Measurements from ENCODE around the gene VEGFC.

Gene VEGFC

GRCh38 chr4:176780995-176781738 is 11.6 kb downstream of the VEGFC start:
- Mint-ChIP-seq H3K36me3 (ENCODE audit: low read depth) (no peaks in the 10 kb centered on the region), H3K27ac (no peak overlapping the region), H3K4me3 (no peak overlapping the region), H3K9me3 (no peaks in the 10 kb centered on the region), H3K27me3 (ENCODE audit: low read depth, poor library complexity) (peaks cover 2% of the 10 kb centered on the region), H3K4me1 (peaks cover 32% of the 10 kb centered on the region)
- TF ChIP-seq CTCF (IDR thresholded peaks at IDR 0.05): no peak
- no peak for DNase-seq

GRCh38 chr4:176779421-176779820 is 13.3 kb downstream of the VEGFC start:
- no peak for DNase-seq
- no peaks in the 10 kb centered on the region for H3K27me3 Mint-ChIP-seq (ENCODE audit: low read depth, poor library complexity)
- TF ChIP-seq CTCF (IDR thresholded peaks at IDR 0.05): no peak
- H3K27ac Mint-ChIP-seq: no peak overlapping the region
- no peaks in the 10 kb centered on the region for H3K36me3 Mint-ChIP-seq (ENCODE audit: low read depth)
- H3K4me1 Mint-ChIP-seq: peaks cover 32% of the 10 kb centered on the region
- no peak overlapping the region for H3K4me3 Mint-ChIP-seq
- H3K9me3 Mint-ChIP-seq: no peaks in the 10 kb centered on the region

- no peaks in the 10 kb centered on the region for H3K36me3 Mint-ChIP-seq (ENCODE audit: low read depth)
- no peak overlapping the region for H3K4me3 Mint-ChIP-seq
- no peak for DNase-seq
- H3K27me3 Mint-ChIP-seq (ENCODE audit: low read depth, poor library complexity): no peaks in the 10 kb centered on the region
- no peak for TF ChIP-seq CTCF (IDR thresholded peaks at IDR 0.05)
- no peaks in the 10 kb centered on the region for H3K9me3 Mint-ChIP-seq
- no peak overlapping the region for H3K27ac Mint-ChIP-seq
- peaks cover 32% of the 10 kb centered on the region for H3K4me1 Mint-ChIP-seq
These were observed 14.2 kb downstream of the VEGFC start for GRCh38 chr4:176778491-176778890.

- peaks cover 30% of the 10 kb centered on the region for H3K4me1 Mint-ChIP-seq
- no peaks in the 10 kb centered on the region for H3K36me3 Mint-ChIP-seq (ENCODE audit: low read depth)
- no peaks in the 10 kb centered on the region for H3K27me3 Mint-ChIP-seq (ENCODE audit: low read depth, poor library complexity)
- H3K4me3 Mint-ChIP-seq: no peak overlapping the region
- DNase-seq: no peak
- TF ChIP-seq CTCF (IDR thresholded peaks at IDR 0.05): no peak
- no peak overlapping the region for H3K27ac Mint-ChIP-seq
- no peaks in the 10 kb centered on the region for H3K9me3 Mint-ChIP-seq
These were observed 14.7 kb downstream of the VEGFC start for GRCh38 chr4:176778063-176778462.

DNA sequence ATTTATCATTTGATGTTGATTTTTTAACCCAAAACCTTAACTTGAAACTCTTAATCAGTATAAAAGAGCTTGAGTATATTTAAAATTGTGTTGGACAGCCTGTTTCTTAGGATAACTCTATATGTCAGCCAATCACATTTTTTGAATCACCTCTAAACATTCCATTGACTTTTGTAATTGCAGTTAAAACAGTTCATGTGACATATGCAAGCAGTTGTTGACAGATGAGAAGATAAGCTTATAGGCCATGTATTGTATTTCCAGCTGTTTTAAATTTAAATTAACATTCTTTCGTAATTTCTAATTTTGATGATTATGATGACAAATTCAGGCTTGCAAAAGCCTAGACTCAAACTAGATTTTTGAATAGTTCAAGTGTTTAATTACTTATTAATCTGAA is 17.4 kb downstream of the VEGFC start:
- Mint-ChIP-seq H3K4me1 (peaks cover 9% of the 10 kb centered on the region), H3K9me3 (no peaks in the 10 kb centered on the region), H3K27ac (no peak overlapping the region), H3K36me3 (ENCODE audit: low read depth) (no peaks in the 10 kb centered on the region), H3K4me3 (no peak overlapping the region), H3K27me3 (ENCODE audit: low read depth, poor library complexity) (peaks cover 4% of the 10 kb centered on the region)
- TF ChIP-seq CTCF (IDR thresholded peaks at IDR 0.05): no peak
- DNase-seq: no peak

- peaks cover 4% of the 10 kb centered on the region for H3K27me3 Mint-ChIP-seq (ENCODE audit: low read depth, poor library complexity)
- H3K27ac Mint-ChIP-seq: no peak overlapping the region
- peaks cover 8% of the 10 kb centered on the region for H3K4me1 Mint-ChIP-seq
- no peaks in the 10 kb centered on the region for H3K9me3 Mint-ChIP-seq
- TF ChIP-seq CTCF (IDR thresholded peaks at IDR 0.05): no peak
- H3K36me3 Mint-ChIP-seq (ENCODE audit: low read depth): no peaks in the 10 kb centered on the region
- DNase-seq: no peak
- no peak overlapping the region for H3K4me3 Mint-ChIP-seq
These were observed 17.9 kb downstream of the VEGFC start for GRCh38 chr4:176774852-176775251.
